Measurements from ENCODE around the gene TBXA2R. TPM values are rescaled to one million over a fixed set of nuclear protein-coding genes. Genes with fewer than 3 reads are reported as not detected.

The TBXA2R gene
- total and polyA plus RNA-seq, 2 experiments from 2014 or later = 0.42 to 0.73 TPM

- Mint-ChIP-seq H3K27ac (no peak overlapping the region), H3K4me1 (no peaks in the 10 kb centered on the region), H3K9me3 (no peaks in the 10 kb centered on the region; the same call in 2 of the 3 replicates), H3K36me3 (ENCODE audit: low read depth) (no peaks in the 10 kb centered on the region), H3K27me3 (ENCODE audit: insufficient read depth, low read depth, poor library complexity) (peaks cover 10% of the 10 kb centered on the region), H3K4me3 (no peak overlapping the region)
- Histone ChIP-seq H3K79me2 (replicated peaks; ENCODE audit: insufficient read depth) (no peaks in the 10 kb centered on the region), H3K4me3 (no peak overlapping the region), H3K9me2 (ENCODE audit: insufficient read depth) (no peaks in the 10 kb centered on the region), H3F3A (replicated peaks; ENCODE audit: low read depth) (no peaks in the 10 kb centered on the region), H4K20me1 (replicated peaks; ENCODE audit: insufficient read depth) (no peaks in the 10 kb centered on the region), H3K4me1 (ENCODE audit: insufficient read depth) (peaks cover 2% of the 10 kb centered on the region; the same call in 1 of the 2 replicates), H3K27ac (ENCODE audit: low read depth) (no peak overlapping the region), H3K27me3 (ENCODE audit: insufficient read depth) (peaks cover 9% of the 10 kb centered on the region), H3K36me3 (ENCODE audit: insufficient read depth) (no peaks in the 10 kb centered on the region), H2AFZ (no peak overlapping the region), H3K4me2 (no peak overlapping the region)
- DNase-seq (ENCODE audit: low spot score) (no peak), ATAC-seq (no peak)
- TF ChIP-seq, protein P1, sequence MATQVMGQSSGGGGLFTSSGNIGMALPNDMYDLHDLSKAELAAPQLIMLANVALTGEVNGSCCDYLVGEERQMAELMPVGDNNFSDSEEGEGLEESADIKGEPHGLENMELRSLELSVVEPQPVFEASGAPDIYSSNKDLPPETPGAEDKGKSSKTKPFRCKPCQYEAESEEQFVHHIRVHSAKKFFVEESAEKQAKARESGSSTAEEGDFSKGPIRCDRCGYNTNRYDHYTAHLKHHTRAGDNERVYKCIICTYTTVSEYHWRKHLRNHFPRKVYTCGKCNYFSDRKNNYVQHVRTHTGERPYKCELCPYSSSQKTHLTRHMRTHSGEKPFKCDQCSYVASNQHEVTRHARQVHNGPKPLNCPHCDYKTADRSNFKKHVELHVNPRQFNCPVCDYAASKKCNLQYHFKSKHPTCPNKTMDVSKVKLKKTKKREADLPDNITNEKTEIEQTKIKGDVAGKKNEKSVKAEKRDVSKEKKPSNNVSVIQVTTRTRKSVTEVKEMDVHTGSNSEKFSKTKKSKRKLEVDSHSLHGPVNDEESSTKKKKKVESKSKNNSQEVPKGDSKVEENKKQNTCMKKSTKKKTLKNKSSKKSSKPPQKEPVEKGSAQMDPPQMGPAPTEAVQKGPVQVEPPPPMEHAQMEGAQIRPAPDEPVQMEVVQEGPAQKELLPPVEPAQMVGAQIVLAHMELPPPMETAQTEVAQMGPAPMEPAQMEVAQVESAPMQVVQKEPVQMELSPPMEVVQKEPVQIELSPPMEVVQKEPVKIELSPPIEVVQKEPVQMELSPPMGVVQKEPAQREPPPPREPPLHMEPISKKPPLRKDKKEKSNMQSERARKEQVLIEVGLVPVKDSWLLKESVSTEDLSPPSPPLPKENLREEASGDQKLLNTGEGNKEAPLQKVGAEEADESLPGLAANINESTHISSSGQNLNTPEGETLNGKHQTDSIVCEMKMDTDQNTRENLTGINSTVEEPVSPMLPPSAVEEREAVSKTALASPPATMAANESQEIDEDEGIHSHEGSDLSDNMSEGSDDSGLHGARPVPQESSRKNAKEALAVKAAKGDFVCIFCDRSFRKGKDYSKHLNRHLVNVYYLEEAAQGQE (IDR thresholded peaks at IDR 0.05; ENCODE audit: unreplicated experiment) = no peak
- TF ChIP-seq ZNF331 (CRISPR knock-in tag; IDR thresholded peaks at IDR 0.05; ENCODE audit: low read depth) (no peak), EZH2 (IDR thresholded peaks at IDR 0.05; ENCODE audit: low read depth, unreplicated experiment) (no peak), CREB1 (CRISPR knock-in tag; IDR thresholded peaks at IDR 0.05; ENCODE audit: low read depth) (no peak), STAT1 (IDR thresholded peaks at IDR 0.05; ENCODE audit: unreplicated experiment) (no peak), JUNB (IDR thresholded peaks at IDR 0.05; ENCODE audit: unreplicated experiment) (no peak), ETS1 (IDR thresholded peaks at IDR 0.05) (no peak), ZNF114 (CRISPR knock-in tag; IDR thresholded peaks at IDR 0.05) (no peak), POLR2AphosphoS5 (IDR thresholded peaks at IDR 0.05; ENCODE audit: low read depth) (no peak), NANOG (IDR thresholded peaks at IDR 0.05; ENCODE audit: borderline replicate concordance) (no peak), EZH2phosphoT487 (IDR thresholded peaks at IDR 0.05; ENCODE audit: unreplicated experiment) (no peak)
- TF ChIP-seq, protein P2, sequence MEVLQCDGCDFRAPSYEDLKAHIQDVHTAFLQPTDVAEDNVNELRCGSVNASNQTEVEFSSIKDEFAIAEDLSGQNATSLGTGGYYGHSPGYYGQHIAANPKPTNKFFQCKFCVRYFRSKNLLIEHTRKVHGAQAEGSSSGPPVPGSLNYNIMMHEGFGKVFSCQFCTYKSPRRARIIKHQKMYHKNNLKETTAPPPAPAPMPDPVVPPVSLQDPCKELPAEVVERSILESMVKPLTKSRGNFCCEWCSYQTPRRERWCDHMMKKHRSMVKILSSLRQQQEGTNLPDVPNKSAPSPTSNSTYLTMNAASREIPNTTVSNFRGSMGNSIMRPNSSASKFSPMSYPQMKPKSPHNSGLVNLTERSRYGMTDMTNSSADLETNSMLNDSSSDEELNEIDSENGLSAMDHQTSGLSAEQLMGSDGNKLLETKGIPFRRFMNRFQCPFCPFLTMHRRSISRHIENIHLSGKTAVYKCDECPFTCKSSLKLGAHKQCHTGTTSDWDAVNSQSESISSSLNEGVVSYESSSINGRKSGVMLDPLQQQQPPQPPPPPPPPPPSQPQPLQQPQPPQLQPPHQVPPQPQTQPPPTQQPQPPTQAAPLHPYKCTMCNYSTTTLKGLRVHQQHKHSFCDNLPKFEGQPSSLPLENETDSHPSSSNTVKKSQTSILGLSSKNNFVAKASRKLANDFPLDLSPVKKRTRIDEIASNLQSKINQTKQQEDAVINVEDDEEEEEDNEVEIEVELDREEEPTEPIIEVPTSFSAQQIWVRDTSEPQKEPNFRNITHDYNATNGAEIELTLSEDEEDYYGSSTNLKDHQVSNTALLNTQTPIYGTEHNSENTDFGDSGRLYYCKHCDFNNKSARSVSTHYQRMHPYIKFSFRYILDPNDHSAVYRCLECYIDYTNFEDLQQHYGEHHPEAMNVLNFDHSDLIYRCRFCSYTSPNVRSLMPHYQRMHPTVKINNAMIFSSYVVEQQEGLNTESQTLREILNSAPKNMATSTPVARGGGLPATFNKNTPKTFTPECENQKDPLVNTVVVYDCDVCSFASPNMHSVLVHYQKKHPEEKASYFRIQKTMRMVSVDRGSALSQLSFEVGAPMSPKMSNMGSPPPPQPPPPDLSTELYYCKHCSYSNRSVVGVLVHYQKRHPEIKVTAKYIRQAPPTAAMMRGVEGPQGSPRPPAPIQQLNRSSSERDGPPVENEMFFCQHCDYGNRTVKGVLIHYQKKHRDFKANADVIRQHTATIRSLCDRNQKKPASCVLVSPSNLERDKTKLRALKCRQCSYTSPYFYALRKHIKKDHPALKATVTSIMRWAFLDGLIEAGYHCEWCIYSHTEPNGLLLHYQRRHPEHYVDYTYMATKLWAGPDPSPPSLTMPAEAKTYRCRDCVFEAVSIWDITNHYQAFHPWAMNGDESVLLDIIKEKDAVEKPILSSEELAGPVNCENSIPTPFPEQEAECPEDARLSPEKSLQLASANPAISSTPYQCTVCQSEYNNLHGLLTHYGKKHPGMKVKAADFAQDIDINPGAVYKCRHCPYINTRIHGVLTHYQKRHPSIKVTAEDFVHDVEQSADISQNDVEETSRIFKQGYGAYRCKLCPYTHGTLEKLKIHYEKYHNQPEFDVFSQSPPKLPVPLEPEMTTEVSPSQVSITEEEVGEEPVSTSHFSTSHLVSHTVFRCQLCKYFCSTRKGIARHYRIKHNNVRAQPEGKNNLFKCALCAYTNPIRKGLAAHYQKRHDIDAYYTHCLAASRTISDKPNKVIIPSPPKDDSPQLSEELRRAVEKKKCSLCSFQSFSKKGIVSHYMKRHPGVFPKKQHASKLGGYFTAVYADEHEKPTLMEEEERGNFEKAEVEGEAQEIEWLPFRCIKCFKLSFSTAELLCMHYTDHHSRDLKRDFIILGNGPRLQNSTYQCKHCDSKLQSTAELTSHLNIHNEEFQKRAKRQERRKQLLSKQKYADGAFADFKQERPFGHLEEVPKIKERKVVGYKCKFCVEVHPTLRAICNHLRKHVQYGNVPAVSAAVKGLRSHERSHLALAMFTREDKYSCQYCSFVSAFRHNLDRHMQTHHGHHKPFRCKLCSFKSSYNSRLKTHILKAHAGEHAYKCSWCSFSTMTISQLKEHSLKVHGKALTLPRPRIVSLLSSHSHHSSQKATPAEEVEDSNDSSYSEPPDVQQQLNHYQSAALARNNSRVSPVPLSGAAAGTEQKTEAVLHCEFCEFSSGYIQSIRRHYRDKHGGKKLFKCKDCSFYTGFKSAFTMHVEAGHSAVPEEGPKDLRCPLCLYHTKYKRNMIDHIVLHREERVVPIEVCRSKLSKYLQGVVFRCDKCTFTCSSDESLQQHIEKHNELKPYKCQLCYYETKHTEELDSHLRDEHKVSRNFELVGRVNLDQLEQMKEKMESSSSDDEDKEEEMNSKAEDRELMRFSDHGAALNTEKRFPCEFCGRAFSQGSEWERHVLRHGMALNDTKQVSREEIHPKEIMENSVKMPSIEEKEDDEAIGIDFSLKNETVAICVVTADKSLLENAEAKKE (CRISPR knock-in tag; IDR thresholded peaks at IDR 0.05) = no peak
- TF ChIP-seq, protein P3, sequence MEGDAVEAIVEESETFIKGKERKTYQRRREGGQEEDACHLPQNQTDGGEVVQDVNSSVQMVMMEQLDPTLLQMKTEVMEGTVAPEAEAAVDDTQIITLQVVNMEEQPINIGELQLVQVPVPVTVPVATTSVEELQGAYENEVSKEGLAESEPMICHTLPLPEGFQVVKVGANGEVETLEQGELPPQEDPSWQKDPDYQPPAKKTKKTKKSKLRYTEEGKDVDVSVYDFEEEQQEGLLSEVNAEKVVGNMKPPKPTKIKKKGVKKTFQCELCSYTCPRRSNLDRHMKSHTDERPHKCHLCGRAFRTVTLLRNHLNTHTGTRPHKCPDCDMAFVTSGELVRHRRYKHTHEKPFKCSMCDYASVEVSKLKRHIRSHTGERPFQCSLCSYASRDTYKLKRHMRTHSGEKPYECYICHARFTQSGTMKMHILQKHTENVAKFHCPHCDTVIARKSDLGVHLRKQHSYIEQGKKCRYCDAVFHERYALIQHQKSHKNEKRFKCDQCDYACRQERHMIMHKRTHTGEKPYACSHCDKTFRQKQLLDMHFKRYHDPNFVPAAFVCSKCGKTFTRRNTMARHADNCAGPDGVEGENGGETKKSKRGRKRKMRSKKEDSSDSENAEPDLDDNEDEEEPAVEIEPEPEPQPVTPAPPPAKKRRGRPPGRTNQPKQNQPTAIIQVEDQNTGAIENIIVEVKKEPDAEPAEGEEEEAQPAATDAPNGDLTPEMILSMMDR (conservative IDR thresholded peaks at IDR 0.05; ENCODE audit: low read depth in 2 of 2) = no peak
Measured at GRCh38 chr19:3601021-3601420, 5.7 kb downstream of the TBXA2R start.

All from GM23338 (cell line).